ENCODE results near the gene CGRRF1.

CGRRF1 gene

GRCh38 chr14:54509546-54510501 is at the start of gene CGRRF1:
TSS of gene CGRRF1 (plus strand) at chr14:54509906. CDS start at chr14:54509960, 54 bp downstream.
- peak; percentile 92 to 95 for DNase-seq

- DNase-seq = no peak
These were observed 47.7 kb upstream of the CGRRF1 start for GRCh38 chr14:54462048-54462447.

GRCh38 chr14:54465654-54466053 is 44.1 kb upstream of the CGRRF1 start:
- no peak for DNase-seq

- DNase-seq = no peak
These were observed 42.4 kb upstream of the CGRRF1 start for GRCh38 chr14:54467280-54467679.

GRCh38 chr14:54470701-54471100 is 39.0 kb upstream of the CGRRF1 start:
- no peak for DNase-seq

- DNase-seq = no peak
These were observed 38.1 kb upstream of the CGRRF1 start for GRCh38 chr14:54471641-54472040.

GRCh38 chr14:54472315-54472714 is 37.4 kb upstream of the CGRRF1 start:
- no peak for DNase-seq

GRCh38 chr14:54474232-54474793 is 35.4 kb upstream of the CGRRF1 start:
- DNase-seq = no peak

- no peak for DNase-seq
These were observed 34.4 kb upstream of the CGRRF1 start for GRCh38 chr14:54475187-54475899.

GRCh38 chr14:54475911-54476310 is 33.8 kb upstream of the CGRRF1 start:
- DNase-seq = no peak

- DNase-seq = no peak
These were observed 31.0 kb upstream of the CGRRF1 start for GRCh38 chr14:54478636-54479215.

GRCh38 chr14:54480830-54481562 is 28.7 kb upstream of the CGRRF1 start:
- no peak for DNase-seq

GRCh38 chr14:54481695-54482094 is 28.0 kb upstream of the CGRRF1 start:
- DNase-seq = no peak

- no peak for DNase-seq
These were observed 26.5 kb upstream of the CGRRF1 start for GRCh38 chr14:54483073-54483745.

- no peak for DNase-seq
These were observed 25.9 kb upstream of the CGRRF1 start for GRCh38 chr14:54483846-54484245.

- peak in 1 of 2 donors; percentile 13 for DNase-seq
These were observed 23.0 kb upstream of the CGRRF1 start for GRCh38 chr14:54486685-54487084.

- no peak for DNase-seq
These were observed 21.9 kb upstream of the CGRRF1 start for GRCh38 chr14:54487771-54488170.

GRCh38 chr14:54488318-54488645 is 21.4 kb upstream of the CGRRF1 start:
- peak in 1 of 2 donors; percentile 29 for DNase-seq

- peak; percentile 86 for DNase-seq
These were observed 20.9 kb upstream of the CGRRF1 start, which contains the start of gene GMFB for GRCh38 chr14:54488646-54489317. TSS of gene GMFB (minus strand) at chr14:54488980. CDS start at chr14:54488927, 53 bp downstream.

- no peak for DNase-seq
These were observed 20.4 kb upstream of the CGRRF1 start for GRCh38 chr14:54489318-54489683.

GRCh38 chr14:54489731-54490444 is 19.8 kb upstream of the CGRRF1 start:
- DNase-seq = no peak
